Occipital lobe (tissue), 3 donors: ENCODE results near the gene RAB33B. TPM values are rescaled to one million over a fixed set of nuclear protein-coding genes. Genes with fewer than 3 reads are reported as not detected.
A peak's percentile ranks its signal among the peaks of the same experiment; 100 is the strongest.

ENCODE experiments used
- DNase-seq: peaks from one replicate; lab custom pipeline; 2025; lab: John Stamatoyannopoulos, UW
- small RNA-seq: library from RNA; depleted of rRNA; stranded (forward); fragments of <200 nt; gene quantifications from one replicate; pipeline ENCODE3, GENCODE V24; 2014
- total RNA-seq: library from RNA; depleted of rRNA; stranded (reverse); fragments of >200 nt; gene quantifications from one replicate; pipeline ENCODE4 v1.2.3, GENCODE V29; 2014

The RAB33B gene
- total RNA-seq, 1 donor from 2014 or later, result 47.7 TPM

- DNase-seq, result no peak
Measured at GRCh38 chr4:139506774-139507173, 52.9 kb downstream of the RAB33B start.

- DNase-seq, result no peak
Measured at GRCh38 chr4:139508581-139509237, 54.8 kb downstream of the RAB33B start.

- DNase-seq, result peak; percentile 11
Measured at GRCh38 chr4:139509727-139510410, 55.9 kb downstream of the RAB33B start.

DNA sequence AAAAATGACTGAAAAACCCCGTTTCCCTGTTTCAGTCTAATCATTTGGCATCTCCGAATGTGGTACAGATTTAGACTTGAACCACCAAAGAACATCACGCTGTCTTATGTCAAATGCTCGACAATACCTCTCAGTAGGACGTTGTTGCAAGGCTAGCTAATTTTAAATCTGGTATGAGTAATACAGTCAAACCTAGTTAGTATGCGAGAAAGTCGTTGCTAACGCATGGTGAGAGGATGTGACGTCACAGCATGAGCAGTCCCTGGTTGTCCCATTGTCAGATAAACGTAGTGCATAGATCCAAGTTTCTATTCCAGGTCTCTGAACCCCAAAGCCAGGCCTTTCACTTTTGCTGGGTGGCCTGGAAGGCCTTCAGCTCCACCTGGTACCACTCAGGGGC lies 57.4 kb downstream of the RAB33B start:
- DNase-seq, result peak; percentile 52

GRCh38 chr4:139514382-139515059 lies 60.6 kb downstream of the RAB33B start:
- DNase-seq, result no peak

- no peak for DNase-seq
Measured at GRCh38 chr4:139515531-139515958, 61.6 kb downstream of the RAB33B start.

GRCh38 chr4:139521754-139522401 lies 68.0 kb downstream of the RAB33B start:
- DNase-seq, result no peak

DNA sequence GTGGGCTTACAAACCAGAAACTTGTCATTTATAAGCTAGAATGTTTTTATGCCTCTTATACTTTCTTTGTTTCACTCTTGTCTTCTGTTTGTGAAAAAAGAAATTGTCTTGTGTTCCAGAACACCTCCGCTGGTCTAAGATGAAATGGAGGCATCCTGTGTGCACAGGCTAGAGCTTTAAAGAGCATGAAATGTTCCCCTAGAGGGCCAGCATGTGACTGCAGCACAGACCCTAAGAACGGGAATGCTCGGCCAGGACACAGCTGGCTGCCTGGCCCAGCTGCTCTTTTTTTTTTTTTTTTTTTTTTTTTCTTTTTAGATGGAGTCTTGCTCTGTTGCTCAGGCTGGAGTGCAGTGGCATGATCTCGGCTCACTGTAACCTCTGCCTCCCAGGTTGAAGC lies 68.5 kb downstream of the RAB33B start:
- no peak for DNase-seq

DNA sequence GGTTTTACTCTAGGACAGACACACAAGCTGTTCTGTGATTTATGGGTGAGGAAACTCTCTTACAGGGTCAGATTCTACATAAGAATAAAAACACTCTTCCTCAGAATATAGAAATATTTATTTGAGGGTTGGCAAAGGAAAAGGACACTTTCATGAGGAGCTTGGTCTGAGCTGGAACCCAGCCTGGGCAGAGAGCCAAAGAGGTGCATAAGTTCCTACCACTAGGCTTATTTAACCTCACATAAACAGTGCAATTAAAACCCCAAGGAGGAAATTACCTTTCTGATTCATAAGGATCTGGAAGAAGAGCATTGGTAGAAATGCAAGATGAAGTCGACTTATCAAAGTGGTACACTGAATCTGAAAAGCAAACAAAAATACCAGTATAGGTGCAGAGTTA lies 69.2 kb downstream of the RAB33B start:
- DNase-seq, result no peak

- no peak for DNase-seq
Measured at GRCh38 chr4:139524062-139524631, 70.2 kb downstream of the RAB33B start.

DNA sequence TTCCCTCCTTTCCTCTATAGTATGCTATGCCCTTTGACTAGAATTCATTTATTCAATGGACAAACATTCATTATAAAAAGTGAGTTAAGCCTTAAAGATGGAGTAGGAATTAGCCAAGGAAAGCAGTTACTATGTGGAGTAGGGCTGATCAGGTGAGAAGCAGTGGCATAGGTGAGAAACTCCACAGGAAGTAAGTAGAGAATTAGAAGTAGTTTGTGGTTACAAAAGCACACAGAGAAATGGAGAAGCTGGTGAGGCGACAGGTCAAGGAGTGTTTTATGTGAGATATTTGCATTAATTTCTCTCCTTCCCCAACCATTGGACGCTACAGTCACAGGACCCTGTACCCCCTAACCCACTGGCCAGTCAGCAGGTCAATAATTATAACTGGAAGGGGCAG lies 71.5 kb downstream of the RAB33B start:
- no peak for DNase-seq

Small RNAs within 50 kb of the gene (small RNA-seq; reads per million reads assigned to genes)
- not detected for gene RF01225

Other genes with a start within 250 kb of the RAB33B start
- 1.2 TPM for gene MGARP, start 173.9 kb upstream of the RAB33B start, total RNA-seq
- gene NAA15, start 152.6 kb upstream of the RAB33B start, total RNA-seq, result 52.7 TPM
- gene NDUFC1, start 151.6 kb upstream of the RAB33B start, total RNA-seq, result 29.3 TPM
- gene SETD7, start 102.1 kb downstream of the RAB33B start, total RNA-seq, result 42.7 TPM
- 8.6 TPM for gene MGST2, start 211.7 kb downstream of the RAB33B start, total RNA-seq